SK-N-MC (cell line): ENCODE data around the gene UNCX.

Experiments used
- EZH2 ChIP-seq: fragments of 200-600 bp; sonication (generic); IDR thresholded peaks from one replicate; pipeline ENCODE4 v1.6.1; 2017; ENCODE audit warnings: antibody characterized with exemption
- FOXP2 ChIP-seq: optimal IDR thresholded peaks from 2 replicates; pipeline ENCODE3; 2011; ENCODE audit warnings: mild to moderate bottlenecking, moderate library complexity; ENCODE audit not compliant: insufficient read depth; ENCODE audit errors: extremely low read length, control extremely low read depth
- POLR2AphosphoS5 ChIP-seq: IDR thresholded peaks from 2 replicates; pipeline ENCODE4 v1.6.1; 2012; ENCODE audit warnings: mild to moderate bottlenecking, low read depth, low read length, borderline replicate concordance

- TF ChIP-seq EZH2 (no peak), POLR2AphosphoS5 (no peak), FOXP2 (no peak)
These were observed at the start of gene UNCX for GRCh38 chr7:1232623-1233332.
